B cell (primary cell): ENCODE measurements around the gene AK8. TPM values are rescaled to one million over a fixed set of nuclear protein-coding genes. Genes with fewer than 3 reads are reported as not detected.

Experiments used
- ATAC-seq: fragments of 200-7000 bp; cut with Tn5 transposase; one replicate; pipeline ENCODE4 v1.10.0; 2021; ENCODE audit warnings: low read depth, mild to moderate bottlenecking, moderate number of reproducible peaks, moderate library complexity
- CTCF ChIA-PET: fragments of 350-600 bp; sonication (Branson Sonifier 250); formaldehyde crosslinking; loops from one replicate; lab custom pipeline; 2021; ENCODE audit warnings: antibody characterized with exemption, inconsistent platforms; lab: Charles Lee
- POLR2A ChIA-PET: fragments of 350-600 bp; sonication (Branson Sonifier 250); formaldehyde crosslinking; loops from one replicate; lab custom pipeline; 2021; ENCODE audit warnings: antibody characterized with exemption; lab: Charles Lee
- DNase-seq: peaks from one replicate; pipeline ENCODE4 v3.0.0; 2013
- H2AFZ ChIP-seq: 2 replicates; pipeline ENCODE4 v1.6.1; 2012; ENCODE audit warnings: mild to moderate bottlenecking, low read depth, low read length; ENCODE audit not compliant: insufficient read depth, poor library complexity, severe bottlenecking
- H3K27ac ChIP-seq, 2 donors: 1 replicate in 1 of 2; 2 replicates in 1 of 2; pipeline ENCODE4 v1.5.1; 2012 to 2013; ENCODE audit warnings: low read length in 2 of 2, mild to moderate bottlenecking in 2 of 2, moderate library complexity in 1 of 2
- H3K27me3 ChIP-seq, 4 experiments: fragments of 200-600 bp in 1 of 4; sonication (generic) in 1 of 4; replicated peaks in 1 of 4; 1 replicate in 2 of 4; 2 replicates in 2 of 4; pipeline versions ENCODE4 v1.6.1 to v1.7.0; 2013 to 2016; ENCODE audit warnings: low read length in 3 of 4, mild to moderate bottlenecking in 2 of 4, mixed read lengths in 1 of 4, moderate library complexity in 1 of 4; ENCODE audit not compliant: insufficient read depth in 4 of 4, control insufficient read depth in 3 of 4; ENCODE audit errors: control extremely low read depth in 1 of 4
- H3K36me3 ChIP-seq, 2 experiments: replicated peaks in 1 of 2; 1 replicate in 1 of 2; 2 replicates in 1 of 2; pipeline versions ENCODE4 v1.6.1 to v1.7.1; 2013; ENCODE audit warnings: low read length in 1 of 2; ENCODE audit not compliant: insufficient read depth in 2 of 2, control insufficient read depth in 1 of 2; ENCODE audit errors: control extremely low read depth in 1 of 2, extremely low read depth in 1 of 2
- H3K4me1 ChIP-seq, 2 donors: fragments of 200-600 bp in 1 of 2; sonication (generic) in 1 of 2; 1 replicate in 1 of 2; 2 replicates in 1 of 2; pipeline versions ENCODE4 v1.5.1 to v1.6.1; 2013 to 2017; ENCODE audit warnings: low read length in 2 of 2; ENCODE audit not compliant: control insufficient read depth in 2 of 2, insufficient read depth in 2 of 2
- H3K4me2 ChIP-seq: replicated peaks from 2 replicates; pipeline ENCODE3; 2012; ENCODE audit warnings: mild to moderate bottlenecking, low read depth, low read length; ENCODE audit not compliant: poor library complexity, severe bottlenecking
- H3K4me3 ChIP-seq, 5 experiments: fragments of 200-600 bp in 1 of 5; sonication (generic) in 1 of 5; 1 replicate in 3 of 5; 2 replicates in 2 of 5; pipeline versions ENCODE4 v1.5.1 to v1.7.0; 2011 to 2016; ENCODE audit warnings: low read length in 4 of 5, mild to moderate bottlenecking in 4 of 5, low read depth in 2 of 5, control low read depth in 1 of 5, moderate library complexity in 1 of 5; ENCODE audit not compliant: insufficient read depth in 1 of 5; ENCODE audit errors: control extremely low read depth in 1 of 5, extremely low read depth in 1 of 5
- H3K79me2 ChIP-seq: fragments of 200-600 bp; sonication (generic); one replicate; pipeline ENCODE4 v1.6.0; 2016; ENCODE audit warnings: low read length; ENCODE audit not compliant: control insufficient read depth, insufficient read depth
- H3K9ac ChIP-seq: fragments of 200-600 bp; sonication (generic); 2 replicates; pipeline ENCODE4 v1.6.1; 2017; ENCODE audit warnings: mild to moderate bottlenecking, low read length, moderate library complexity
- H3K9me3 ChIP-seq, 3 donors: one replicate each; pipeline versions ENCODE4 v1.6.1 to v1.7.1; 2013; ENCODE audit warnings: low read length in 2 of 3; ENCODE audit not compliant: control insufficient read depth in 2 of 3, insufficient read depth in 1 of 3; ENCODE audit errors: control extremely low read depth in 1 of 3
- H4K20me1 ChIP-seq: 2 replicates; pipeline ENCODE4 v1.6.0; 2012; ENCODE audit warnings: mild to moderate bottlenecking, low read length; ENCODE audit not compliant: insufficient read depth, control insufficient read depth, poor library complexity, severe bottlenecking
- H3K27ac Mint-ChIP-seq: one replicate; pipeline ENCODE4 v1.8.0; 2021; ENCODE audit warnings: mixed read lengths
- H3K27me3 Mint-ChIP-seq: one replicate; pipeline ENCODE4 v1.8.0; 2021; ENCODE audit warnings: mixed read lengths
- H3K4me1 Mint-ChIP-seq: one replicate; pipeline ENCODE4 v1.8.0; 2021; ENCODE audit warnings: mixed read lengths
- H3K4me3 Mint-ChIP-seq: one replicate; pipeline ENCODE4 v1.8.0; 2021; ENCODE audit warnings: mixed read lengths
- H3K9me3 Mint-ChIP-seq: one replicate; pipeline ENCODE4 v1.8.0; 2022; ENCODE audit warnings: mixed read lengths; ENCODE audit not compliant: insufficient read depth
- EZH2 ChIP-seq: IDR thresholded peaks from 2 replicates; pipeline ENCODE4 v1.6.1; 2012; ENCODE audit warnings: borderline replicate concordance, low read depth, mild to moderate bottlenecking, moderate library complexity, low read length; ENCODE audit not compliant: insufficient read depth, poor library complexity, severe bottlenecking
- WGBS: methylation state at CpG from one replicate; pipeline ENCODE4 v1.1.5; 2013; ENCODE audit warnings: missing lambda C conversion rate; ENCODE audit not compliant: insufficient coverage; 5-methylcytosine and 5-hydroxymethylcytosine counted together
- intact Hi-C: fragments of 100-400 bp; cut with micrococcal nuclease; formaldehyde crosslinking; loops from one replicate; pipeline ENCODE4 v1.10.0; 2022
- polyA plus RNA-seq: library from polyadenylated mRNA; depleted of rRNA; stranded (reverse); fragments of >200 nt; gene quantifications from 2 replicates; pipeline ENCODE4 v1.2.3, GENCODE V29; 2012
- total RNA-seq, 2 donors: library from RNA; stranded (reverse); fragments of 120-200 nt in 1 of 2; gene quantifications; 1 replicate in 1 of 2; 2 replicates in 1 of 2; pipeline versions ENCODE4 v1.2.3 to v1.2.4, GENCODE V29; 2013 to 2022
- TF ChIP-seq, protein P1 (sequence below): fragments of 200-600 bp; IDR thresholded peaks from one replicate; pipeline ENCODE4 v1.8.0; 2022; ENCODE audit warnings: antibody characterized with exemption, mild to moderate bottlenecking

Gene AK8
- total and polyA plus RNA-seq, 2 donors (not counting 1 experiment from before 2014, with no cell fraction given) = 1.9 to 8.6 TPM

DNA sequence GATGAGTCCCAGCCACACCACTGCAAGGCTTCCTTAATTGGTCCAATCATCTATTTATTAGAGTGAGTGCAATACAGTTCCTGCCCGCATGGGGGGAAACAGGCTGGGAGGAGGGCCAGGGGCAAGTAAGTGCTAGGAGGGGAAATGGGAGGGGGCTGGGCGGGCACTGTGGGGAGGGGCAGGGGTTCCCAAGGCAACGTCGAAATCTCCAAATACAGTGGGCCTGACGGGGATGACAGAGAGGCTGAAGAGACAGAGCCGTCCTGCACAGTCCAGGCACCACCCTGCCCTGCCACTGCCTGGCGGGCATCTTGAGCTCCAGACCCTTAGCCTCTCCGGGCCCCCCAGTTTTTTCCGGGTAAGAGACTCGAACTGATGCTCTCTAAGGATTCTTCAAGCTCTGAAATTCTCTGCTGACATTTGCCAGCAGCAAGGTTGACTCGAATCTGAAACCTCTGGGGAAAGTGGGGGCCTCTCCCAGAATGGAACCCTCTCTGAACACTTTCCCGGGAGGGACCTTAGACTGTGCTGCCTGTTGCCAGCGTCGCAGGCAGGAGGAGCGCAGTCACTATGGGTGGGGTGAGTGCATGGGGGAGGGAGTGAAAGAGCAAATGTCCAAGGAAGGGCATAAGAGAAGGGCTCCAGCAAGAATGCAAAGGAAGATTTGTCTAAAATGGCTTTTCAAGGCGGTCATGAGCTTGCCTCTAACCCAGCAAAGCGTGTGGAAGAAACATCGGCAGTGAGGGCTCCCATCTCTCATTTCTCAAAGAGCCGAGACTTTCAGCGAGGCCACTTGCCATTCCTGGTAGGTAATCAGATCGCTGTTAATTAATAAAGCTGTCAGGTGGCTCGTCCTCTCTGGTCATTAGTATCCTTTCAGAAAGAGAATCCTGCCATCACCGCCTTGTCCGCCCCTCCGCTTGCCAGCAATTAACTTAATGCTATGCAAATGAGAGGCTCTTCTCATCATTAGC is 108.9 kb downstream of the AK8 start:
- POLR2A ChIA-PET = interaction anchor here (0.7 to 1.7 kb wide), 4 partner anchors 99 to 176 kb away, joined by 3 to 15 read pairs (median 8); partner anchors contain the start of genes DDX31, GTF3C4 and TSC1
- peak overlapping the region; percentile 74 to 84 for H3K27ac ChIP-seq
- ATAC-seq (peak; percentile 74), DNase-seq (peak; percentile 78)
- H3K27ac Mint-ChIP-seq = peak overlapping the region; percentile 100
- TF ChIP-seq, protein P1, sequence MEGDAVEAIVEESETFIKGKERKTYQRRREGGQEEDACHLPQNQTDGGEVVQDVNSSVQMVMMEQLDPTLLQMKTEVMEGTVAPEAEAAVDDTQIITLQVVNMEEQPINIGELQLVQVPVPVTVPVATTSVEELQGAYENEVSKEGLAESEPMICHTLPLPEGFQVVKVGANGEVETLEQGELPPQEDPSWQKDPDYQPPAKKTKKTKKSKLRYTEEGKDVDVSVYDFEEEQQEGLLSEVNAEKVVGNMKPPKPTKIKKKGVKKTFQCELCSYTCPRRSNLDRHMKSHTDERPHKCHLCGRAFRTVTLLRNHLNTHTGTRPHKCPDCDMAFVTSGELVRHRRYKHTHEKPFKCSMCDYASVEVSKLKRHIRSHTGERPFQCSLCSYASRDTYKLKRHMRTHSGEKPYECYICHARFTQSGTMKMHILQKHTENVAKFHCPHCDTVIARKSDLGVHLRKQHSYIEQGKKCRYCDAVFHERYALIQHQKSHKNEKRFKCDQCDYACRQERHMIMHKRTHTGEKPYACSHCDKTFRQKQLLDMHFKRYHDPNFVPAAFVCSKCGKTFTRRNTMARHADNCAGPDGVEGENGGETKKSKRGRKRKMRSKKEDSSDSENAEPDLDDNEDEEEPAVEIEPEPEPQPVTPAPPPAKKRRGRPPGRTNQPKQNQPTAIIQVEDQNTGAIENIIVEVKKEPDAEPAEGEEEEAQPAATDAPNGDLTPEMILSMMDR = peak; percentile 73
- no peak for TF ChIP-seq EZH2
- H3K4me1 Mint-ChIP-seq = peaks cover 9% of the 10 kb centered on the region
- H3K27me3 ChIP-seq = no peaks in the 10 kb centered on the region
- peak overlapping the region; percentile 84 for H3K4me2 ChIP-seq
- H2AFZ ChIP-seq = peak overlapping the region; percentile 84
- peaks cover 10 to 11% of the 10 kb centered on the region in 2 donors for H3K4me1 ChIP-seq
- H3K9me3 Mint-ChIP-seq = no peaks in the 10 kb centered on the region
- under 1% methylated on average over 22 of the region's 25 CpGs for whole genome bisulfite sequencing
- H3K9ac ChIP-seq = peak overlapping the region; percentile 80
- no peaks in the 10 kb centered on the region for H4K20me1 ChIP-seq
- CTCF ChIA-PET = interaction anchor here (0.6 to 1.7 kb wide), 10 partner anchors 15 to 531 kb away, joined by 3 to 7 read pairs (median 4); no protein-coding TSS in a partner anchor
- H3K9me3 ChIP-seq = peaks cover 0 to 7% (median 0%) of the 10 kb centered on the region in 3 donors
- peak overlapping the region; percentile 100 for H3K4me3 Mint-ChIP-seq
- intact Hi-C loops = loop anchor here (1.0 to 5.0 kb wide), 3 partner anchors 31 to 527 kb away; no protein-coding TSS in a partner anchor
- H3K27me3 Mint-ChIP-seq = peaks cover 5% of the 10 kb centered on the region
- H3K4me3 ChIP-seq = peak overlapping the region; percentile 76 to 96 (median 85)
- no peaks in the 10 kb centered on the region for H3K79me2 ChIP-seq
- no peaks in the 10 kb centered on the region for H3K36me3 ChIP-seq
